Liver (tissue), 3 donors: ENCODE data around the gene MYBPH.
A peak's percentile ranks its signal among the peaks of the same experiment; 100 is the strongest.

Experiments used
- EGR1 ChIP-seq, 2 donors: IDR thresholded peaks; 2 replicates each; pipeline ENCODE4 v1.6.1; 2016 to 2018; ENCODE audit warnings: antibody characterized with exemption in 2 of 2, low read depth in 2 of 2
- GABPA ChIP-seq, 2 donors: IDR thresholded peaks in 1 of 2; conservative IDR thresholded peaks in 1 of 2; 2 replicates each; pipeline ENCODE4 v1.6.1; 2016; ENCODE audit warnings: antibody characterized with exemption in 2 of 2, mild to moderate bottlenecking in 1 of 2, moderate library complexity in 1 of 2
- JUND ChIP-seq, 2 donors: IDR thresholded peaks; 2 replicates each; pipeline ENCODE4 v1.6.1; 2016; ENCODE audit warnings: antibody characterized with exemption in 2 of 2
- RAD21 ChIP-seq, 2 donors: IDR thresholded peaks; 2 replicates each; pipeline ENCODE4 v1.6.1; 2016; ENCODE audit warnings: antibody characterized with exemption in 2 of 2, mild to moderate bottlenecking in 2 of 2
- TAF1 ChIP-seq: conservative IDR thresholded peaks from 2 replicates; pipeline ENCODE4 v1.6.1; 2016; ENCODE audit warnings: antibody characterized with exemption, mild to moderate bottlenecking
- YY1 ChIP-seq: IDR thresholded peaks from 2 replicates; pipeline ENCODE4 v1.6.1; 2016; ENCODE audit warnings: antibody characterized with exemption, mild to moderate bottlenecking
- TF ChIP-seq, protein P1 (sequence below): IDR thresholded peaks from 2 replicates; pipeline ENCODE4 v1.6.1; 2016; ENCODE audit warnings: antibody characterized with exemption, mild to moderate bottlenecking
- TF ChIP-seq, protein P2 (sequence below): fragments of 150-350 bp; IDR thresholded peaks from 2 replicates; pipeline ENCODE4 v1.5.1; 2017; ENCODE audit warnings: improper control_type of control experiment, low read depth, low read length; ENCODE audit not compliant: missing input control
- TF ChIP-seq, protein P3 (sequence below): IDR thresholded peaks from 2 replicates; pipeline ENCODE4 v1.6.1; 2016; ENCODE audit warnings: antibody characterized with exemption
- TF ChIP-seq, protein P4 (sequence below): IDR thresholded peaks from 2 replicates; pipeline ENCODE4 v1.6.1; 2016; ENCODE audit warnings: antibody characterized with exemption
- TF ChIP-seq, protein P5 (sequence below): IDR thresholded peaks from 2 replicates; pipeline ENCODE4 v1.6.1; 2016; ENCODE audit warnings: antibody characterized with exemption
- donor health status: healthy.
- donor health status: healthy.

DNA sequence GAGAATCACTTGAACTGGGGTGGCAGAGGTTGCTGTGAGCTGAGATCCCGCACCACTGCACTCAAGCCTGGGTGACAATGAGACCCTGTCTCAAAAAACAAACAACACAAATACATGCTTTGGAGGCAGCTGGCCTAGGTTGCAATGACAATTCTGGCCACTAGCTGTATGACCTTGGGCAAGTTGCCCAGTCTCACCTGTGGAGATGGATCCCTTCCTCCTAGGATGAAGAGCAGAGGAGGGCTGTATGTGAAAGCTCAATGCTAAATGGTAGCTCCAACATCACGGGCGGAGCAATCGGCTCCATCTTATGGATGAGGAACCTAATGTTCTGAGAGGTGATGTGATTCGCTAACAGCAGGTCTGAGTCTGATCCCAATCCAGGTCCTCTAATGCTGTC lies 27.5 kb downstream of the MYBPH start:
- TF ChIP-seq, protein P1, sequence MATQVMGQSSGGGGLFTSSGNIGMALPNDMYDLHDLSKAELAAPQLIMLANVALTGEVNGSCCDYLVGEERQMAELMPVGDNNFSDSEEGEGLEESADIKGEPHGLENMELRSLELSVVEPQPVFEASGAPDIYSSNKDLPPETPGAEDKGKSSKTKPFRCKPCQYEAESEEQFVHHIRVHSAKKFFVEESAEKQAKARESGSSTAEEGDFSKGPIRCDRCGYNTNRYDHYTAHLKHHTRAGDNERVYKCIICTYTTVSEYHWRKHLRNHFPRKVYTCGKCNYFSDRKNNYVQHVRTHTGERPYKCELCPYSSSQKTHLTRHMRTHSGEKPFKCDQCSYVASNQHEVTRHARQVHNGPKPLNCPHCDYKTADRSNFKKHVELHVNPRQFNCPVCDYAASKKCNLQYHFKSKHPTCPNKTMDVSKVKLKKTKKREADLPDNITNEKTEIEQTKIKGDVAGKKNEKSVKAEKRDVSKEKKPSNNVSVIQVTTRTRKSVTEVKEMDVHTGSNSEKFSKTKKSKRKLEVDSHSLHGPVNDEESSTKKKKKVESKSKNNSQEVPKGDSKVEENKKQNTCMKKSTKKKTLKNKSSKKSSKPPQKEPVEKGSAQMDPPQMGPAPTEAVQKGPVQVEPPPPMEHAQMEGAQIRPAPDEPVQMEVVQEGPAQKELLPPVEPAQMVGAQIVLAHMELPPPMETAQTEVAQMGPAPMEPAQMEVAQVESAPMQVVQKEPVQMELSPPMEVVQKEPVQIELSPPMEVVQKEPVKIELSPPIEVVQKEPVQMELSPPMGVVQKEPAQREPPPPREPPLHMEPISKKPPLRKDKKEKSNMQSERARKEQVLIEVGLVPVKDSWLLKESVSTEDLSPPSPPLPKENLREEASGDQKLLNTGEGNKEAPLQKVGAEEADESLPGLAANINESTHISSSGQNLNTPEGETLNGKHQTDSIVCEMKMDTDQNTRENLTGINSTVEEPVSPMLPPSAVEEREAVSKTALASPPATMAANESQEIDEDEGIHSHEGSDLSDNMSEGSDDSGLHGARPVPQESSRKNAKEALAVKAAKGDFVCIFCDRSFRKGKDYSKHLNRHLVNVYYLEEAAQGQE, result no peak
- TF ChIP-seq, protein P2, sequence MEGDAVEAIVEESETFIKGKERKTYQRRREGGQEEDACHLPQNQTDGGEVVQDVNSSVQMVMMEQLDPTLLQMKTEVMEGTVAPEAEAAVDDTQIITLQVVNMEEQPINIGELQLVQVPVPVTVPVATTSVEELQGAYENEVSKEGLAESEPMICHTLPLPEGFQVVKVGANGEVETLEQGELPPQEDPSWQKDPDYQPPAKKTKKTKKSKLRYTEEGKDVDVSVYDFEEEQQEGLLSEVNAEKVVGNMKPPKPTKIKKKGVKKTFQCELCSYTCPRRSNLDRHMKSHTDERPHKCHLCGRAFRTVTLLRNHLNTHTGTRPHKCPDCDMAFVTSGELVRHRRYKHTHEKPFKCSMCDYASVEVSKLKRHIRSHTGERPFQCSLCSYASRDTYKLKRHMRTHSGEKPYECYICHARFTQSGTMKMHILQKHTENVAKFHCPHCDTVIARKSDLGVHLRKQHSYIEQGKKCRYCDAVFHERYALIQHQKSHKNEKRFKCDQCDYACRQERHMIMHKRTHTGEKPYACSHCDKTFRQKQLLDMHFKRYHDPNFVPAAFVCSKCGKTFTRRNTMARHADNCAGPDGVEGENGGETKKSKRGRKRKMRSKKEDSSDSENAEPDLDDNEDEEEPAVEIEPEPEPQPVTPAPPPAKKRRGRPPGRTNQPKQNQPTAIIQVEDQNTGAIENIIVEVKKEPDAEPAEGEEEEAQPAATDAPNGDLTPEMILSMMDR, result peak; percentile 32
- no peak for TF ChIP-seq RAD21 (IDR thresholded peaks at IDR 0.05)
- TF ChIP-seq YY1, result no peak
- TF ChIP-seq, protein P3, sequence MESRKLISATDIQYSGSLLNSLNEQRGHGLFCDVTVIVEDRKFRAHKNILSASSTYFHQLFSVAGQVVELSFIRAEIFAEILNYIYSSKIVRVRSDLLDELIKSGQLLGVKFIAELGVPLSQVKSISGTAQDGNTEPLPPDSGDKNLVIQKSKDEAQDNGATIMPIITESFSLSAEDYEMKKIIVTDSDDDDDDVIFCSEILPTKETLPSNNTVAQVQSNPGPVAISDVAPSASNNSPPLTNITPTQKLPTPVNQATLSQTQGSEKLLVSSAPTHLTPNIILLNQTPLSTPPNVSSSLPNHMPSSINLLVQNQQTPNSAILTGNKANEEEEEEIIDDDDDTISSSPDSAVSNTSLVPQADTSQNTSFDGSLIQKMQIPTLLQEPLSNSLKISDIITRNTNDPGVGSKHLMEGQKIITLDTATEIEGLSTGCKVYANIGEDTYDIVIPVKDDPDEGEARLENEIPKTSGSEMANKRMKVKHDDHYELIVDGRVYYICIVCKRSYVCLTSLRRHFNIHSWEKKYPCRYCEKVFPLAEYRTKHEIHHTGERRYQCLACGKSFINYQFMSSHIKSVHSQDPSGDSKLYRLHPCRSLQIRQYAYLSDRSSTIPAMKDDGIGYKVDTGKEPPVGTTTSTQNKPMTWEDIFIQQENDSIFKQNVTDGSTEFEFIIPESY, result no peak
- TF ChIP-seq EGR1 (IDR thresholded peaks at IDR 0.05; ENCODE audit: low read depth in 2 of 2), result no peak
- no peak for TF ChIP-seq GABPA (IDR thresholded peaks at IDR 0.05 in 1 of 2, conservative IDR thresholded peaks at IDR 0.05 in 1 of 2)
- TF ChIP-seq, protein P4, sequence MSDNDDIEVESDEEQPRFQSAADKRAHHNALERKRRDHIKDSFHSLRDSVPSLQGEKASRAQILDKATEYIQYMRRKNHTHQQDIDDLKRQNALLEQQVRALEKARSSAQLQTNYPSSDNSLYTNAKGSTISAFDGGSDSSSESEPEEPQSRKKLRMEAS, result no peak
- TF ChIP-seq, protein P5, sequence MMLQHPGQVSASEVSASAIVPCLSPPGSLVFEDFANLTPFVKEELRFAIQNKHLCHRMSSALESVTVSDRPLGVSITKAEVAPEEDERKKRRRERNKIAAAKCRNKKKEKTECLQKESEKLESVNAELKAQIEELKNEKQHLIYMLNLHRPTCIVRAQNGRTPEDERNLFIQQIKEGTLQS, result no peak
- TF ChIP-seq TAF1, result no peak
- no peak for TF ChIP-seq JUND (IDR thresholded peaks at IDR 0.05)
